ENCODE results near the gene DMGDH. TPM values are rescaled to one million over a fixed set of nuclear protein-coding genes. Genes with fewer than 3 reads are reported as not detected.

DMGDH gene
- polyA plus RNA-seq, 3 donors from 2014 or later: 0.39 TPM; not detected in 2

GRCh38 chr5:79020861-79021561 lies 48.5 kb downstream of the DMGDH start:
- no peak overlapping the region for H3K4me3 Mint-ChIP-seq
- H3K27ac Mint-ChIP-seq: no peak overlapping the region
- H3K27me3 Mint-ChIP-seq (ENCODE audit: low read depth in 3 of 3): peaks cover 6 to 16% (median 11%) of the 10 kb centered on the region in 3 donors
- DNase-seq: peak in 2 of 3 donors; percentile 14 to 16
- H3K9me3 Mint-ChIP-seq: no peaks in the 10 kb centered on the region
- H3K4me1 Mint-ChIP-seq: peaks cover 6 to 23% of the 10 kb centered on the region in 2 donors
- no peaks in the 10 kb centered on the region for H3K36me3 Mint-ChIP-seq

GRCh38 chr5:79014631-79015030 lies 54.8 kb downstream of the DMGDH start:
- Mint-ChIP-seq H3K36me3 (peaks cover 0 to 10% (median 3%) of the 10 kb centered on the region in 3 donors), H3K27ac (no peak overlapping the region), H3K9me3 (peaks cover 0 to 10% (median 5%) of the 10 kb centered on the region in 6 donors), H3K4me1 (no peaks in the 10 kb centered on the region), H3K4me3 (no peak overlapping the region), H3K27me3 (ENCODE audit: low read depth in 3 of 3) (peaks cover 3 to 10% (median 3%) of the 10 kb centered on the region in 3 donors)
- DNase-seq: no peak

- H3K4me3 Mint-ChIP-seq: no peak overlapping the region
- H3K27ac Mint-ChIP-seq: no peak overlapping the region
- no peaks in the 10 kb centered on the region for H3K4me1 Mint-ChIP-seq
- H3K9me3 Mint-ChIP-seq: peaks cover 0 to 10% (median 5%) of the 10 kb centered on the region in 6 donors
- peaks cover 2 to 14% (median 3%) of the 10 kb centered on the region in 3 donors for H3K27me3 Mint-ChIP-seq (ENCODE audit: low read depth in 3 of 3)
- DNase-seq: no peak
- peaks cover 0 to 10% (median 3%) of the 10 kb centered on the region in 3 donors for H3K36me3 Mint-ChIP-seq
These were observed 57.6 kb downstream of the DMGDH start for GRCh38 chr5:79011869-79012268.

GRCh38 chr5:79011219-79011836 lies 58.1 kb downstream of the DMGDH start:
- H3K9me3 Mint-ChIP-seq: peaks cover 0 to 10% (median 5%) of the 10 kb centered on the region in 6 donors
- no peak for DNase-seq
- H3K4me3 Mint-ChIP-seq: no peak overlapping the region
- peaks cover 2 to 14% (median 3%) of the 10 kb centered on the region in 3 donors for H3K27me3 Mint-ChIP-seq (ENCODE audit: low read depth in 3 of 3)
- no peaks in the 10 kb centered on the region for H3K4me1 Mint-ChIP-seq
- H3K36me3 Mint-ChIP-seq: peaks cover 0 to 10% (median 3%) of the 10 kb centered on the region in 3 donors
- H3K27ac Mint-ChIP-seq: no peak overlapping the region

GRCh38 chr5:79008362-79008761 lies 61.1 kb downstream of the DMGDH start:
- no peak overlapping the region for H3K27ac Mint-ChIP-seq
- H3K4me1 Mint-ChIP-seq: no peaks in the 10 kb centered on the region
- DNase-seq: no peak
- peaks cover 0 to 6% (median 4%) of the 10 kb centered on the region in 6 donors for H3K9me3 Mint-ChIP-seq
- H3K27me3 Mint-ChIP-seq (ENCODE audit: low read depth in 3 of 3): peaks cover 3 to 12% (median 4%) of the 10 kb centered on the region in 3 donors
- H3K36me3 Mint-ChIP-seq: peaks cover 0 to 7% (median 3%) of the 10 kb centered on the region in 3 donors
- no peak overlapping the region for H3K4me3 Mint-ChIP-seq

GRCh38 chr5:79007872-79008271 lies 61.6 kb downstream of the DMGDH start:
- Mint-ChIP-seq H3K9me3 (peaks cover 0 to 2% (median under 1%) of the 10 kb centered on the region in 6 donors), H3K4me3 (no peak overlapping the region), H3K36me3 (peaks cover 0 to 3% (median 2%) of the 10 kb centered on the region in 3 donors), H3K4me1 (no peaks in the 10 kb centered on the region), H3K27me3 (ENCODE audit: low read depth in 3 of 3) (peaks cover 3 to 10% (median 4%) of the 10 kb centered on the region in 3 donors), H3K27ac (no peak overlapping the region)
- no peak for DNase-seq

- H3K9me3 Mint-ChIP-seq: peaks cover 0 to 3% (median 0%) of the 10 kb centered on the region in 6 donors
These were observed 63.4 kb downstream of the DMGDH start for GRCh38 chr5:79005936-79006631.

GRCh38 chr5:79005151-79005550 lies 64.3 kb downstream of the DMGDH start:
- H3K36me3 Mint-ChIP-seq: no peaks in the 10 kb centered on the region

More at GRCh38 chr5:79005936-79006631, 63.4 kb downstream of the DMGDH start:
- H3K27ac Mint-ChIP-seq: no peak overlapping the region
- no peak overlapping the region for H3K4me3 Mint-ChIP-seq
- no peaks in the 10 kb centered on the region for H3K36me3 Mint-ChIP-seq
- DNase-seq: no peak
- H3K27me3 Mint-ChIP-seq (ENCODE audit: low read depth in 3 of 3): peaks cover 3 to 6% (median 5%) of the 10 kb centered on the region in 3 donors
- no peaks in the 10 kb centered on the region for H3K4me1 Mint-ChIP-seq

GRCh38 chr5:79002374-79002773 lies 67.1 kb downstream of the DMGDH start:
- Mint-ChIP-seq H3K27me3 (ENCODE audit: low read depth in 3 of 3) (peaks cover 3 to 4% (median 3%) of the 10 kb centered on the region in 3 donors), H3K9me3 (peaks cover 0 to 4% (median 0%) of the 10 kb centered on the region in 6 donors), H3K36me3 (no peaks in the 10 kb centered on the region), H3K4me1 (no peaks in the 10 kb centered on the region), H3K27ac (no peak overlapping the region), H3K4me3 (no peak overlapping the region)
- no peak for DNase-seq

More at GRCh38 chr5:79005151-79005550, 64.3 kb downstream of the DMGDH start:
- H3K9me3 Mint-ChIP-seq: peaks cover 0 to 4% (median 0%) of the 10 kb centered on the region in 6 donors
- H3K4me1 Mint-ChIP-seq: no peaks in the 10 kb centered on the region
- H3K27me3 Mint-ChIP-seq (ENCODE audit: low read depth in 3 of 3): peaks cover 4 to 6% (median 6%) of the 10 kb centered on the region in 3 donors
- no peak overlapping the region for H3K4me3 Mint-ChIP-seq
- no peak for DNase-seq
- no peak overlapping the region for H3K27ac Mint-ChIP-seq

GRCh38 chr5:79001471-79001870 lies 68.0 kb downstream of the DMGDH start:
- peaks cover 3 to 4% (median 3%) of the 10 kb centered on the region in 3 donors for H3K27me3 Mint-ChIP-seq (ENCODE audit: low read depth in 3 of 3)
- H3K36me3 Mint-ChIP-seq: no peaks in the 10 kb centered on the region
- no peak overlapping the region for H3K4me3 Mint-ChIP-seq
- no peak overlapping the region for H3K27ac Mint-ChIP-seq
- no peak for DNase-seq
- no peaks in the 10 kb centered on the region for H3K4me1 Mint-ChIP-seq
- H3K9me3 Mint-ChIP-seq: peaks cover 0 to 4% (median 0%) of the 10 kb centered on the region in 6 donors

GRCh38 chr5:78997090-78997489 lies 72.4 kb downstream of the DMGDH start:
- no peak for DNase-seq
- H3K27ac Mint-ChIP-seq: no peak overlapping the region
- H3K4me3 Mint-ChIP-seq: no peak overlapping the region
- H3K27me3 Mint-ChIP-seq (ENCODE audit: low read depth in 3 of 3): peaks cover 0 to 3% (median under 1%) of the 10 kb centered on the region in 3 donors
- H3K9me3 Mint-ChIP-seq: peaks cover 0 to 2% (median 0%) of the 10 kb centered on the region in 6 donors
- H3K36me3 Mint-ChIP-seq: no peaks in the 10 kb centered on the region
- peaks cover 0 to 6% of the 10 kb centered on the region in 2 donors for H3K4me1 Mint-ChIP-seq

- H3K27me3 Mint-ChIP-seq (ENCODE audit: low read depth in 3 of 3): peaks cover 0 to 1% (median 0%) of the 10 kb centered on the region in 3 donors
- H3K27ac Mint-ChIP-seq: no peak overlapping the region
- no peaks in the 10 kb centered on the region for H3K9me3 Mint-ChIP-seq
- no peak for DNase-seq
- no peaks in the 10 kb centered on the region for H3K36me3 Mint-ChIP-seq
- H3K4me1 Mint-ChIP-seq: peaks cover 0 to 6% of the 10 kb centered on the region in 2 donors
- H3K4me3 Mint-ChIP-seq: no peak overlapping the region
These were observed 73.9 kb downstream of the DMGDH start for GRCh38 chr5:78995521-78996007.

GRCh38 chr5:78993165-78993564 lies 76.3 kb downstream of the DMGDH start:
- Mint-ChIP-seq H3K36me3 (no peaks in the 10 kb centered on the region), H3K27ac (no peak overlapping the region), H3K27me3 (ENCODE audit: low read depth in 3 of 3) (peaks cover 0 to 4% (median 0%) of the 10 kb centered on the region in 3 donors), H3K4me1 (peaks cover 0 to 6% of the 10 kb centered on the region in 2 donors), H3K4me3 (no peak overlapping the region), H3K9me3 (no peaks in the 10 kb centered on the region)
- no peak for DNase-seq
